ENCODE measurements around the gene RFX4. TPM values are rescaled to one million over a fixed set of nuclear protein-coding genes. Genes with fewer than 3 reads are reported as not detected.

RFX4 gene
- total RNA-seq, 1 donor from 2014 or later = 3.4 TPM

DNA sequence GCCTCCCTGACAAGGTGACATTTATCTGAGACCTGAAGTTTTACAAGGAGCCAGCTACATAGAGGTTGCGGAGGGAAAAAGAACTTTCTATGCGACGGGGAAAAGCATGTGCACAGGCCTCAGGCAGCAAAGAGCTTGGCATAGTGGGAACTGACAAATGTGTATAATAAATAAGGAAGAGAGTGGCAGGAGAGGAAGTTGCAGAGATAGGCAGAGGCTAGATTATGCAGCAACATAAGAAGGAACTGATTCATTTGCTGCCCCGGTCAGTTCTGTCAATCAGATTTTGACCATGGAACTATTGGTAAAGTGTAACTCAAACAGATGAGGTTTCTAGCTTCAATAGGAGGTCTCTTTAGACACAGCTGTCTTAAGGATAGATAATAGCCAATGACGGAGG lies 158.0 kb downstream of the RFX4 start:
- H3K4me2 ChIP-seq = no peak overlapping the region
- H3K27ac Mint-ChIP-seq = no peak overlapping the region
- H3K9me3 Mint-ChIP-seq = no peaks in the 10 kb centered on the region
- TF ChIP-seq, protein P1, sequence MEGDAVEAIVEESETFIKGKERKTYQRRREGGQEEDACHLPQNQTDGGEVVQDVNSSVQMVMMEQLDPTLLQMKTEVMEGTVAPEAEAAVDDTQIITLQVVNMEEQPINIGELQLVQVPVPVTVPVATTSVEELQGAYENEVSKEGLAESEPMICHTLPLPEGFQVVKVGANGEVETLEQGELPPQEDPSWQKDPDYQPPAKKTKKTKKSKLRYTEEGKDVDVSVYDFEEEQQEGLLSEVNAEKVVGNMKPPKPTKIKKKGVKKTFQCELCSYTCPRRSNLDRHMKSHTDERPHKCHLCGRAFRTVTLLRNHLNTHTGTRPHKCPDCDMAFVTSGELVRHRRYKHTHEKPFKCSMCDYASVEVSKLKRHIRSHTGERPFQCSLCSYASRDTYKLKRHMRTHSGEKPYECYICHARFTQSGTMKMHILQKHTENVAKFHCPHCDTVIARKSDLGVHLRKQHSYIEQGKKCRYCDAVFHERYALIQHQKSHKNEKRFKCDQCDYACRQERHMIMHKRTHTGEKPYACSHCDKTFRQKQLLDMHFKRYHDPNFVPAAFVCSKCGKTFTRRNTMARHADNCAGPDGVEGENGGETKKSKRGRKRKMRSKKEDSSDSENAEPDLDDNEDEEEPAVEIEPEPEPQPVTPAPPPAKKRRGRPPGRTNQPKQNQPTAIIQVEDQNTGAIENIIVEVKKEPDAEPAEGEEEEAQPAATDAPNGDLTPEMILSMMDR (IDR thresholded peaks at IDR 0.05) = no peak
- TF ChIP-seq EZH2 (IDR thresholded peaks at IDR 0.05) (no peak), EZH2phosphoT487 (IDR thresholded peaks at IDR 0.05) (no peak)
- no peak overlapping the region for H2AFZ ChIP-seq (replicated peaks)
- H3F3A ChIP-seq (ENCODE audit: low read depth) = peaks cover 40% of the 10 kb centered on the region
- peaks cover 63% of the 10 kb centered on the region for H3K4me1 ChIP-seq
- no peaks in the 10 kb centered on the region for H3K79me2 ChIP-seq (ENCODE audit: low read depth)
- DNase-seq (ENCODE audit: low spot score) = no peak
- no peak overlapping the region for H3K4me3 ChIP-seq
- H3K27me3 Mint-ChIP-seq (ENCODE audit: insufficient read depth, low read depth) = no peaks in the 10 kb centered on the region
- H3K9ac ChIP-seq = no peak overlapping the region
- no peak overlapping the region for H3K27ac ChIP-seq
- H3K9me3 ChIP-seq (ENCODE audit: low read depth) = no peaks in the 10 kb centered on the region
- no peaks in the 10 kb centered on the region for H3K36me3 ChIP-seq
- peaks cover 55% of the 10 kb centered on the region for H3K36me3 Mint-ChIP-seq
- no peaks in the 10 kb centered on the region for H3K27me3 ChIP-seq
- peaks cover 53% of the 10 kb centered on the region for H3K4me1 Mint-ChIP-seq
- H4K20me1 ChIP-seq (ENCODE audit: low read depth) = no peaks in the 10 kb centered on the region
- no peak overlapping the region for H3K4me3 Mint-ChIP-seq

DNA sequence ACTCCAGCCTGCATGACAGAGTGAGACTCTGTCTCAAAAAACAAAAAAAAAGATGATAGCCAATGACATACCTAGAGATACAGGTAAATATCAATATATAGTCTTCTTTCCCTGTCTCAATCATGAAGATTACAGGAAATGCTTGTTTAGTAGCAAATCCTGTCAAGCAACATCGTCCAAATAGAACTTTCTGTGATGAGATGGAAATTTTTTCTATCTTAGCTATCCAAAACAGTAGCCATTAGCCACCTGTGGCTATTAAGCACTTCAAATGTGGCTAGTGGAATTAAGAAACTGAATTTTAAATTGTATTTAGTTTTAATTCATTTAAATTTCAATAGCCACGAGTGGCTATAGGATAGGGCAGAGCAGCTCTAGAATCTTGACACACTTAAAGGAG lies 158.4 kb downstream of the RFX4 start:
- Histone ChIP-seq H3K9ac (no peak overlapping the region), H3K4me1 (peaks cover 61% of the 10 kb centered on the region), H3K4me3 (no peak overlapping the region), H3F3A (ENCODE audit: low read depth) (peaks cover 40% of the 10 kb centered on the region), H4K20me1 (ENCODE audit: low read depth) (no peaks in the 10 kb centered on the region), H3K27me3 (no peaks in the 10 kb centered on the region), H3K4me2 (no peak overlapping the region), H3K27ac (no peak overlapping the region), H3K79me2 (ENCODE audit: low read depth) (no peaks in the 10 kb centered on the region), H3K36me3 (no peaks in the 10 kb centered on the region), H2AFZ (replicated peaks) (no peak overlapping the region), H3K9me3 (ENCODE audit: low read depth) (no peaks in the 10 kb centered on the region)
- no peak overlapping the region for H3K4me3 Mint-ChIP-seq
- no peaks in the 10 kb centered on the region for H3K9me3 Mint-ChIP-seq
- H3K27ac Mint-ChIP-seq = no peak overlapping the region
- peaks cover 49% of the 10 kb centered on the region for H3K4me1 Mint-ChIP-seq
- H3K27me3 Mint-ChIP-seq (ENCODE audit: insufficient read depth, low read depth) = no peaks in the 10 kb centered on the region
- H3K36me3 Mint-ChIP-seq = peaks cover 51% of the 10 kb centered on the region
- no peak for DNase-seq (ENCODE audit: low spot score)
- TF ChIP-seq, protein P1 (IDR thresholded peaks at IDR 0.05) = no peak
- TF ChIP-seq EZH2phosphoT487 (IDR thresholded peaks at IDR 0.05) (no peak), EZH2 (IDR thresholded peaks at IDR 0.05) (no peak)

DNA sequence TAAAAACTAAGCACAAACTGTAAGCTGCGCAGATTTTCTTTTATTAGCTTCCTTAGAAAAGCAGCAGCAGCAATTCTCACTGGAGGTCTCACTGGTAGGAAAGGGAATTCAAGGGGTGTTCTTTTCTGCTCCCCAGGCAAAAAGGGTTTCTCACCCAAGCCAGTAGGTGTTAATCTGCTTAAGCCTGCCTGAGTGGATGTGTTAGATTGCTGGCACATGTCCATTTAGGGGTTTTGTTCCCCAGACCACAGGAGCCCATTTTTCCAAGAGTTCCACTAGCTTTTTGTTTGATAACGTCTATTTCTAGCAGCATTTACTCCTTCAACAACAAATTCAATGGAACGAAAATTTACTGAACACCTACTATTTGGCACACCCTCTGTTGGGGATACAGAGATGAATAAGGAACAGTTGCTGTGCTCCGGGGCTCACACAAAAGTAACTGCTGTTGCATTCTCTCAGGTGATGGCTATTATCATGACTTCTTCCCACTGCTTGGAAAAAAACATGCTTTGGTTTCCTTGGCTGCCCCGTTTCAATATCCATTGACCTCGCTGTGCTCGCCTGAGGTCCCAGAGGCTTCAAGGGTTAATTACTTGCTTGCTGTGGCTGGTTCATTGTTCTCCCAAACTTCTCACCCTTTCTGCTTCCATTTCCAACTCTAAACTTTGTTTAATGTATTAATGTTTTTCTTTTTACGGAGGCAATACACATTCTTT lies 160.6 kb downstream of the RFX4 start:
- H3K4me2 ChIP-seq = peak overlapping the region; percentile 70
- no peaks in the 10 kb centered on the region for H3K9me3 ChIP-seq (ENCODE audit: low read depth)
- H3K4me1 Mint-ChIP-seq = peaks cover 52% of the 10 kb centered on the region
- H3K4me3 Mint-ChIP-seq = peak overlapping the region; percentile 33
- no peaks in the 10 kb centered on the region for H3K36me3 ChIP-seq
- peak overlapping the region; percentile 9 for H3K4me3 ChIP-seq
- TF ChIP-seq, protein P1 (IDR thresholded peaks at IDR 0.05) = no peak
- peaks cover 50% of the 10 kb centered on the region for H3K36me3 Mint-ChIP-seq
- H3K27ac Mint-ChIP-seq = peak overlapping the region; percentile 94
- peaks cover 4% of the 10 kb centered on the region for H3K27me3 Mint-ChIP-seq (ENCODE audit: insufficient read depth, low read depth)
- peaks cover 61% of the 10 kb centered on the region for H3K4me1 ChIP-seq
- no peak overlapping the region for H3K9ac ChIP-seq
- H3K27ac ChIP-seq = peak overlapping the region; percentile 60
- no peaks in the 10 kb centered on the region for H3K9me3 Mint-ChIP-seq
- H2AFZ ChIP-seq (replicated peaks) = no peak overlapping the region
- H3K79me2 ChIP-seq (ENCODE audit: low read depth) = no peaks in the 10 kb centered on the region
- H3K27me3 ChIP-seq = no peaks in the 10 kb centered on the region
- DNase-seq (ENCODE audit: low spot score) = peak; percentile 76
- H3F3A ChIP-seq (ENCODE audit: low read depth) = peaks cover 40% of the 10 kb centered on the region
- H4K20me1 ChIP-seq (ENCODE audit: low read depth) = no peaks in the 10 kb centered on the region

Data from neural progenitor cell (in vitro differentiated cells).